ENCODE data around the gene ARL4D.
A peak's percentile ranks its signal among the peaks of the same experiment; 100 is the strongest.
"Not testable (repeated sequence)": the region's sequence is repeated elsewhere in the genome, so short reads cannot be mapped to it uniquely, and the experiment has no call there.

Gene ARL4D

GRCh38 chr17:43398724-43399595, at the start of gene ARL4D:
Gene ARL4D, plus strand, starts transcription at chr17:43398993. Its CDS starts 740 bp downstream, at chr17:43399733.
- DNase-seq (ENCODE audit: low spot score), result peak; percentile 78

GRCh38 chr17:43349142-43349541, 49.7 kb upstream of the ARL4D start:
- no peak for DNase-seq (ENCODE audit: low spot score)

- DNase-seq (ENCODE audit: low spot score), result no peak
These were observed 47.9 kb upstream of the ARL4D start for GRCh38 chr17:43350888-43351361.

GRCh38 chr17:43351691-43352090, 47.1 kb upstream of the ARL4D start:
- DNase-seq (ENCODE audit: low spot score), result no peak

GRCh38 chr17:43352579-43353331, 46.0 kb upstream of the ARL4D start:
- no peak for DNase-seq (ENCODE audit: low spot score)

GRCh38 chr17:43353393-43353792, 45.4 kb upstream of the ARL4D start:
- no peak for DNase-seq (ENCODE audit: low spot score)

- DNase-seq (ENCODE audit: low spot score), result no peak
These were observed 44.4 kb upstream of the ARL4D start for GRCh38 chr17:43354371-43354770.

- no peak for DNase-seq (ENCODE audit: low spot score)
These were observed 42.3 kb upstream of the ARL4D start for GRCh38 chr17:43356450-43356849.

GRCh38 chr17:43356999-43357398, 41.8 kb upstream of the ARL4D start:
- no peak for DNase-seq (ENCODE audit: low spot score)

- no peak for DNase-seq (ENCODE audit: low spot score)
These were observed 39.2 kb upstream of the ARL4D start for GRCh38 chr17:43359469-43360110.

GRCh38 chr17:43360376-43360738, 38.4 kb upstream of the ARL4D start:
- DNase-seq (ENCODE audit: low spot score), result peak; percentile 61

GRCh38 chr17:43360739-43361505, 37.9 kb upstream of the ARL4D start:
- peak; percentile 86 for DNase-seq (ENCODE audit: low spot score)

- no peak for DNase-seq (ENCODE audit: low spot score)
These were observed 35.4 kb upstream of the ARL4D start for GRCh38 chr17:43363181-43363925.

GRCh38 chr17:43363926-43364285, 34.9 kb upstream of the ARL4D start:
- no peak for DNase-seq (ENCODE audit: low spot score)

GRCh38 chr17:43365356-43365755, 33.4 kb upstream of the ARL4D start:
- no peak for DNase-seq (ENCODE audit: low spot score)

- DNase-seq (ENCODE audit: low spot score), result not testable (repeated sequence)
These were observed 32.9 kb upstream of the ARL4D start for GRCh38 chr17:43365921-43366320.

GRCh38 chr17:43366891-43367736, 31.7 kb upstream of the ARL4D start:
- DNase-seq (ENCODE audit: low spot score), result no peak

GRCh38 chr17:43367737-43368242, 31.0 kb upstream of the ARL4D start:
- DNase-seq (ENCODE audit: low spot score), result peak; percentile 53

- DNase-seq (ENCODE audit: low spot score), result peak; percentile 59
These were observed 29.9 kb upstream of the ARL4D start for GRCh38 chr17:43368740-43369506.
